D341Med (cell line): ENCODE measurements around the gene CSTF2T.
A peak's percentile ranks its signal among the peaks of the same experiment; 100 is the strongest.

Source experiments
- DNase-seq: peaks from one replicate; pipeline ENCODE4 v3.0.0; 2012; ENCODE audit warnings: low spot score

Gene CSTF2T, protein sequence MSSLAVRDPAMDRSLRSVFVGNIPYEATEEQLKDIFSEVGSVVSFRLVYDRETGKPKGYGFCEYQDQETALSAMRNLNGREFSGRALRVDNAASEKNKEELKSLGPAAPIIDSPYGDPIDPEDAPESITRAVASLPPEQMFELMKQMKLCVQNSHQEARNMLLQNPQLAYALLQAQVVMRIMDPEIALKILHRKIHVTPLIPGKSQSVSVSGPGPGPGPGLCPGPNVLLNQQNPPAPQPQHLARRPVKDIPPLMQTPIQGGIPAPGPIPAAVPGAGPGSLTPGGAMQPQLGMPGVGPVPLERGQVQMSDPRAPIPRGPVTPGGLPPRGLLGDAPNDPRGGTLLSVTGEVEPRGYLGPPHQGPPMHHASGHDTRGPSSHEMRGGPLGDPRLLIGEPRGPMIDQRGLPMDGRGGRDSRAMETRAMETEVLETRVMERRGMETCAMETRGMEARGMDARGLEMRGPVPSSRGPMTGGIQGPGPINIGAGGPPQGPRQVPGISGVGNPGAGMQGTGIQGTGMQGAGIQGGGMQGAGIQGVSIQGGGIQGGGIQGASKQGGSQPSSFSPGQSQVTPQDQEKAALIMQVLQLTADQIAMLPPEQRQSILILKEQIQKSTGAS

GRCh38 chr10:51699475-51700227, at the start of gene CSTF2T:
Gene CSTF2T, minus strand, starts transcription at chr10:51699595. Its CDS starts 46 bp downstream, at chr10:51699549.
- DNase-seq = peak; percentile 87

GRCh38 chr10:51748959-51749358, 49.6 kb upstream of the CSTF2T start:
- no peak for DNase-seq

DNA sequence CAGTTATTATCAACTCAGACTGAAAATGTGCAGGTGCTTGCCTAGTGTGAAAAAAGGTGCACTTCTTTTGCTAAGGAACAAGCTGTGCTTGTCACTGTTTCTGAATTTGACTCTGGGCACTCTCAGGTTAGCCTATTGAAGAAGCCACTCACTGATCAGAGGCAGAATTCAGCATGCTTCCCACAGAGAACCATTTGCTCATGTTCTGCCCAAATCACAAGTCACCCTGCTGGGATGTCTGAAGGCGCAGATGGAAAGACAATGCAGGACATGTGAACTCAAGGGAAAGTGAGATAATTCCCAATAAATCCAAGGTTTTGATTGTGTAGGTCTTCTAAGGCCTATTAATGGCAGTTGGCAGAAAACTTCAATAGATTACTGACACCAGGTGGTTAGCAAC, 47.8 kb upstream of the CSTF2T start:
- no peak for DNase-seq

- DNase-seq = no peak
Observed at GRCh38 chr10:51745397-51745796, 46.0 kb upstream of the CSTF2T start.

DNA sequence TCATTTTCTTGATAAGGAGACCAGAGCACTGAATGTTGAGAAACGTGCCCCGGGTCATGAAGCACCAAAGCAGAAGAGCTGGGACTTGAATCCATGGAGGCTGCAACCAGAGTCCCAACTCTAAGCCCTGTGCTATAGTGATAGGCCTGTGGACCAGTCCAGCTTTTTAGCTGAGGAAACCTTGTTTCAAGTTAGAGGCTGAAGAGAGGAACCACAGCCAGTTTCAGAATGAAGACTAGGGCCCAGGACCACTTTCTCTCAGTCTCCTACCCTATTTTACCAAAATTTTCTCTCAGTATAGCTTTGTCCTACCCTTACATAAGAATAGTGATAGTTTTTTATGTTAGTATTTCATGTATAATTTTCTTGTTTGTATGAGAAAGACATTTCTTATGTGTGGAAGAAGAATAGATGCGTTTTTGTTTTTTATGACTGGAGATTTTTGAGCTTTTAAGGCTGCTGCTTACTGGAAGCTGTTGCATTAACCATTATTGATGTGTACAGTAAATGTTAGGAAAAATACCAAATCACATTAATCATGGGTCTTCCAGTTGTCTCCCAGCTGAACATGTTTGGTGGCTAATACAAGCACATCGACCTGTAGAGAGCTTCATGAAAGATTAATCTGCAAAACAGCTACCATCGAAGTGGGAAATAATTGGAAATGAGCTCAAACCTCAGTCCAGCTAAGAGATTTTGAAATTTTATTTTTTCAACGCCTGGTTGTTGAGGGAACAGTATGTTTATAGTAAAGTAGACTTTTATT, 45.0 kb upstream of the CSTF2T start:
- no peak for DNase-seq

DNA sequence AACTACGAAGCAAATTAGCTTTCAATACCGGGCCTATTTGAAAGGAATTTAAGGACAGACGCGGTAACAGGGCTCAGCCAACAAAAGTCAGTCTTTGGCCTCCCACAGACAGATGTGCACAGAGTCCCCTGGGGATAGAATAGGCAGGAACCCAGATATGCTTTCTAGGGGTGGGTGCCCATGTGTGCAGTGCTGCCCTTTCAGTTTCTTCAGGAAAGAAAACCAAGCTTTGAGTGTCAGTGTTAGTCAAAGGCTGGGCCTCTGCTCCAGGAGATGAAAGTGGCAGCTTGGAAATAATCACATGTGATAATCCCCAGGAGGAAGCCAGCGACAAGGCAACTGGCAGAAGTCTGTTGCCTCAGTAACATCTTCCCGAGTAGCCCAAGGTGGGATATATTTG, 43.8 kb upstream of the CSTF2T start:
- peak; percentile 71 for DNase-seq

GRCh38 chr10:51733057-51733456, 33.7 kb upstream of the CSTF2T start:
- DNase-seq = no peak

DNA sequence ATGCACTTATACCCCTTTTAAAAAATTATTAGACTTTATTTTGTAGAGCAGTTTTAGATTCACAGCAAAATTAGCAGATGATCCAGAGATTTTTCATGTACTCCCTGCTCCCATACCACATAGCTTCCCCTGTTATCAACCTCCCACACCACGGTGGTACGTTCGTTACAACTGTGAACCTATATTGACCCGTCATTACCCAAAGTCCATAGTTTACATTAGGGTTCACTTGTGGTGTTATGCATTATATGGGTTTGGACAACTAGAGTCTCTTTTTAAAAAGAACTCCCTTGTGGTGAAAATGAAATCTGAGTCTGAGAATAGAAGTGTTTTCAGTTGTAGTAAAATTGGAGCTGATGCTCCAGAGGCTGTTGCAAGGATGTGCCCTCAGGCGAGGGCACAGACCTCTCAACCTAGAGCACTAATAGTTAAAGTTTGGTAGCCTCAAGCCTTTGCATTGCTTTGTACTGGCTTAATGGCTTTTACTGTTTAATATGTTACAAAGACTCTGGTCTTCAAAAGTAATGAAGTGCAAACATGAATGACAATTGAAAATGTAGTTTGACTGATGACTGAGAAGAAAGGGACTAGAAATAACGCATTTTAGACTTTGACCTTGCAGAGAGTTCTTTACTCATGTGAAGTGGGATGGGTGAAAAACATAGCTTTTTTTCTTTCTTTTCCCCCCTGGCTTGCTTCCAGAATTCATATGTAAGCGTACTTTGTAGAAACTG, 30.6 kb upstream of the CSTF2T start:
- no peak for DNase-seq

DNA sequence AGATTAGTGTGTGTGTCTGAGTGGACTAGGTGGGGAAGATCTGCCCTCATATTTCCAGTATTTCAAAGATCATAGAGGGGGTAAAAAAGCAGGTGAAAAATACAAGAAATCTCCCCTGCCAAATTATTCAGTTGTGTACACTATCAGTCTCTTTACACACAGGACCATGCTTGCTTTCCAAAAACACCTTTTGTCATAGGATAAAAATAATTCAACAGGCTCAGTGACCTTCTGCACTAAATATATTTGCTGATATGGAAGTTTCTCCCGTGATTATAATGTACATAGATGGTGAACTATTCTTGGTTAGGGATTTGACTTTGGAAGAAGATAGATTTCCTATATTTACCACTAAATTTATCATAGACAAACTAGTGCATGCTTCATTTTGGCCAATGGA, 24.6 kb upstream of the CSTF2T start:
- no peak for DNase-seq

DNA sequence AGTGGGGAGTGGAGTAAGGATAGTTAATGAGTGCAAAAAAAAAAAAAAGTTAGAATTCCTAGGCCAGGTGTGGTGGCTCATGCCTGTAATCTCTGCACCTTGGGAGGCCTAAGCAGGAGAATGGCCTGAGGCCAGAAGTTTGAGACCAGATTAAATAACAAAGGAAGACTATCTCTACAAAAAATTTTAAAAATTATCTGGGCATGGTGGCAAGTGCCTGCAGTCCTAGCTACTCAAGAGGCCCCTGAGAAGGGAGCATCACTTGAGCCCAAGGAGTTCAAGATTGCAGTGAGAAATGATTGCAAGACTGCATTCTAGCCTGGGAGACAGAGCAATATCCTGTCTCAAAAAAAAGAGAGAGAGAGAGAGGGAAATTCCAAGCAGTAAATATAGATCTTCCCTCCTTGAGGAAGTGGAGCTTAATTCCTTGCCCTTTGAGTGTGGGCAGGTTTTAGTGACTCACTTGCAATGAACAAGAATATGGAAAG, 19.5 kb upstream of the CSTF2T start:
- no peak for DNase-seq

DNA sequence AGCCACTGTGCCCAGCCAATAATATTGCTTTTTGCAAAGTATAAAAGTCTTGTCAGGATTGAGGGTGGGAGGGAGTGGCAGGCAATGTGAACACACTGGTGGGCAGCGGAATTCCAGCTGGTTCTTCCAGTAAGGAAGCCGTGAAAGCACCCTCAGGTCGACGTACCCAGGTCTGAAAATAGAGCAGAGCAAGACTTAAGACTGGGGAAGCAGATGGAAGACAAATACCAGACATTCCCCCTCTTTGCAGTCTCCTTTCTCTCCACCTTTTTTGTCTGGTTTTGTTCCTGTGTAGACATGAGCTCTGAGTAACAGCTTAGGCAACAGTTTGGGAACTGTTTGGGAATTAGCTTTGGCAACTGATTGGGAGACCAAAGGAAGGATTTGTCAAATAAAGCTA, 17.6 kb upstream of the CSTF2T start:
- DNase-seq = no peak

- no peak for DNase-seq
Observed at GRCh38 chr10:51711519-51711891, 12.1 kb upstream of the CSTF2T start.

- DNase-seq = no peak
Observed at GRCh38 chr10:51709324-51709972, 10.1 kb upstream of the CSTF2T start.

GRCh38 chr10:51708609-51709008, 9.2 kb upstream of the CSTF2T start:
- no peak for DNase-seq

GRCh38 chr10:51707821-51708424, 8.5 kb upstream of the CSTF2T start:
- DNase-seq = no peak

DNA sequence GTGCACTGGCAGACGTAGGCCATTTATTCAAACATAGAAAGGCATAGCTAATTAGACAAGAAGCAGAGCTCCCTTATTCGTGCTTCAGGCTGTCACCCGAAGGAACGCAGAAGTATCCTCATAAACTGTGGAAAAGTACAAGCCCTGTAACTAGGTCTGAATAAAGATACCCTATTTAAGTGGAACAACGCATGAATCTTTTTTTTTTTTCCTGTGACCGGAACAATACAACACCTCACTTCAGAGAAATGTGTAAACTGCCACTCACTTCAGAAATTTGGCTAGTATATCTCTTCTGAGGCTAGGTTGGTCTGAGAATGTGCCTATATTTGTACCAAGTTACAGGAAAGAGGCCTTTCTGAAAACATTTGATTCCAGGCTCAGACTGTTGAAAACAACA, 8.0 kb upstream of the CSTF2T start:
- DNase-seq = no peak

DNA sequence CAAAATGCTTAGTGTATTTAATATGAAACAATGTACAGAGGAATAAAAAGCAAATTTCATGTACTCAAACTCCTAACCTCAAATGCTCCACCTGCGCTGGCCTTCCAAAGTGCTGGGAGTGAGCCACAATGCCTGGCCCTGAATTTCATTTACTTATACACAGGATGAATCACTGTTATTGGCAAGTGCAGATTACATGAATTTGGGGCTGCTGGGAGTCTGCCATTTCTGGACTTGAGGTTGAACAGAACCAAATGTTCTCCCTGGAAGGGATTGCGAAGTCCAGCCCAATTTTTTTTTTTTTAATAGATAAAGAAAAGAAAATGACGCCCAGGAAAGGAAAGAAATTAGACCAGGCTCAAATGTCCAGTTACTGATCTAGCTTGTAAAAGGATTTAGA, 6.8 kb upstream of the CSTF2T start:
- DNase-seq = no peak

DNA sequence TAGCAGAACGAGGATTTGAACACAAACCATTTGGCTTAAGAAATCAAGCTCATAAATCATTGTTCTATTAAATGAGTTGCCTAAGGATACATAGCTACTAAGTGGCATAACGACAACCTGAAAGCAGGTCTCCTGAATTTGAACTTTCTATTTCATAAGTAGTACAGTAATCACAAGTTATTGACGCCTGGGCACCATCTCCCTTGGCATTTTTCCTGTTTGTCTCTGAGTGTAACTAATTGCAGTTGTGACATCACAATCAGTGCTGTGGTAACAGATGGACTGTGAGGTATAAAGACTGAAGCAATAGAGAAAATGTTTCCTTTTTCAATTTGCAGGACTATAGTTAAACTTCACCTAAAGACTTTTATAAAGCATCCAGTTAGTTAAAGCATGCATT, 6.4 kb upstream of the CSTF2T start:
- DNase-seq = no peak

GRCh38 chr10:51700228-51700817, 928 bp upstream of the CSTF2T start:
- DNase-seq = no peak

- DNase-seq = no peak
Observed at GRCh38 chr10:51699145-51699474, 285 bp downstream of the CSTF2T start.
